Choroid plexus epithelial cell (primary cell): ENCODE results near the gene TMEM107.

Experiments used
- DNase-seq: peaks from one replicate; pipeline ENCODE4 v3.0.0-alpha.2; 2010; ENCODE audit warnings: low read depth
- H3K4me3 ChIP-seq: 2 replicates; pipeline ENCODE4 v1.5.1; 2011; ENCODE audit warnings: low read depth, mild to moderate bottlenecking, control low read depth, low read length, moderate library complexity
- CTCF ChIP-seq: conservative IDR thresholded peaks from 2 replicates; pipeline ENCODE4 v1.5.1; 2011; ENCODE audit warnings: low read depth, mild to moderate bottlenecking, control low read depth, inconsistent platforms, low read length, moderate library complexity

Gene TMEM107

GRCh38 chr17:8146381-8147140, 29.6 kb downstream of the TMEM107 start:
- TF ChIP-seq CTCF: no peak
- H3K4me3 ChIP-seq: no peak overlapping the region
- DNase-seq: no peak

GRCh38 chr17:8145811-8146210, 30.4 kb downstream of the TMEM107 start:
- TF ChIP-seq CTCF: no peak
- no peak for DNase-seq
- no peak overlapping the region for H3K4me3 ChIP-seq

- TF ChIP-seq CTCF: no peak
- DNase-seq: no peak
- no peak overlapping the region for H3K4me3 ChIP-seq
Observed at GRCh38 chr17:8144401-8145231, 31.6 kb downstream of the TMEM107 start.

GRCh38 chr17:8143581-8144400, 32.4 kb downstream of the TMEM107 start:
- no peak for TF ChIP-seq CTCF
- DNase-seq: no peak
- H3K4me3 ChIP-seq: no peak overlapping the region

GRCh38 chr17:8142887-8143580, 33.1 kb downstream of the TMEM107 start:
- TF ChIP-seq CTCF: no peak
- no peak for DNase-seq

GRCh38 chr17:8142158-8142886, 33.9 kb downstream of the TMEM107 start:
- no peak for DNase-seq
- H3K4me3 ChIP-seq: no peak overlapping the region
- TF ChIP-seq CTCF: no peak

More at GRCh38 chr17:8142887-8143580, 33.1 kb downstream of the TMEM107 start:
- no peak overlapping the region for H3K4me3 ChIP-seq
